ENCODE measurements around the gene OR10G4. TPM values are rescaled to one million over a fixed set of nuclear protein-coding genes. Genes with fewer than 3 reads are reported as not detected.

OR10G4 gene
- total and polyA plus RNA-seq, 2 of the 8 experiments (the other 6 are each of a cell fraction or from before 2014, with no cell fraction given), result 0.14 TPM; not detected in 1

GRCh38 chr11:124026498-124026897, 13.7 kb downstream of the OR10G4 start, which contains the start of gene OR10G8:
Gene OR10G8, plus strand, starts transcription at chr11:124026798. Its CDS starts 2,825 bp downstream, at chr11:124029623.
- Histone ChIP-seq H2BK5ac (ENCODE audit: low read depth, low read length) (no peak within 1 kb of the TSS), H3K4ac (replicated peaks; ENCODE audit: insufficient read length, low read depth, low read length) (no peak within 1 kb of the TSS), H3K9ac (replicated peaks in 1 of 4; ENCODE audit: extremely low read depth in 1 of 4, low read depth in 3 of 4, low read length in 3 of 4) (no peak within 1 kb of the TSS), H3K23ac (ENCODE audit: insufficient read length) (no peak within 1 kb of the TSS), H4K8ac (ENCODE audit: extremely low read depth, insufficient read depth, low read length) (no peak within 1 kb of the TSS), H3K14ac (ENCODE audit: insufficient read length) (no peak within 1 kb of the TSS), H2BK15ac (ENCODE audit: low read length) (no peak within 1 kb of the TSS), H2AFZ (ENCODE audit: low read length) (no peak within 1 kb of the TSS), H3K4me3 (ENCODE audit: extremely low read depth in 1 of 4, insufficient read depth in 2 of 4, low read depth in 3 of 4, low read length in 4 of 4) (no peak within 1 kb of the TSS), H3K23me2 (ENCODE audit: low read depth, low read length) (no peaks in the 10 kb centered on the region), H3K56ac (replicated peaks; ENCODE audit: insufficient read length, low read depth, low read length) (no peak within 1 kb of the TSS), H3K27ac (ENCODE audit: low read depth, low read length) (no peak within 1 kb of the TSS), H4K91ac (replicated peaks; ENCODE audit: insufficient read length, low read length) (no peak within 1 kb of the TSS), H2BK20ac (ENCODE audit: low read length) (no peak within 1 kb of the TSS), H3K36me3 (ENCODE audit: control insufficient read depth in 2 of 4, insufficient read depth in 4 of 4, low read length in 3 of 4) (no peaks in the 10 kb centered on the region), H4K5ac (ENCODE audit: insufficient read length, low read depth, low read length) (no peak within 1 kb of the TSS), H3K79me2 (ENCODE audit: control insufficient read depth in 1 of 2, insufficient read depth in 2 of 2, low read length in 2 of 2) (no peaks in the 10 kb centered on the region), H2BK120ac (replicated peaks; ENCODE audit: low read depth, low read length) (no peak within 1 kb of the TSS), H2AK5ac (ENCODE audit: low read depth, low read length) (no peak within 1 kb of the TSS), H3K79me1 (ENCODE audit: low read depth, low read length) (no peaks in the 10 kb centered on the region), H3K4me2 (ENCODE audit: insufficient read depth in 1 of 2, low read depth in 2 of 2, low read length in 2 of 2) (no peak within 1 kb of the TSS), H2BK12ac (ENCODE audit: low read depth, low read length) (no peak within 1 kb of the TSS), H3K4me1 (replicated peaks in 1 of 4; ENCODE audit: control insufficient read depth in 3 of 4, insufficient read depth in 4 of 4, low read length in 3 of 4) (no peaks in the 10 kb centered on the region), H4K20me1 (replicated peaks in 1 of 2; ENCODE audit: control insufficient read depth in 1 of 2, insufficient read depth in 2 of 2, low read length in 2 of 2) (no peaks in the 10 kb centered on the region), H3K18ac (ENCODE audit: extremely low read depth, low read length) (no peak within 1 kb of the TSS), H3K9me3 (ENCODE audit: insufficient read depth in 2 of 2, low read depth in 1 of 2, low read length in 1 of 2) (no peaks in the 10 kb centered on the region), H3K27me3 (replicated peaks in 1 of 4; ENCODE audit: control insufficient read depth in 3 of 4, extremely low read depth in 1 of 4, insufficient read depth in 3 of 4, low read length in 3 of 4) (no peaks in the 10 kb centered on the region)
- POLR2A ChIA-PET (ENCODE audit: partially characterized antibody), result no interaction called here
- CTCF ChIA-PET (ENCODE audit: partially characterized antibody), result no interaction called here
- DNase-seq (ENCODE audit: low read depth in 1 of 2, low spot score in 2 of 2) (no peak), FAIRE-seq (no peak)
- whole genome bisulfite sequencing, 2 experiments (ENCODE audit: extremely low coverage in 1 of 2, insufficient coverage in 1 of 2, insufficient read length in 1 of 2, insufficient replicate concordance in 2 of 2, low coverage in 1 of 2, low lambda C conversion rate in 2 of 2, missing lambda C conversion rate in 1 of 2), result 92% methylated on average over 2 of the region's 2 CpGs; no CpG with 5 or more reads in 1 of the 2 experiments
- no peak for TF ChIP-seq JUND (IDR thresholded peaks at IDR 0.05; ENCODE audit: low read length)
- TF ChIP-seq TAF7 (optimal IDR thresholded peaks at IDR 0.05; ENCODE audit: borderline replicate concordance, low read depth, low read length), result no peak
- TF ChIP-seq KDM4A (IDR thresholded peaks at IDR 0.05; ENCODE audit: low read depth, low read length, severe bottlenecking), result no peak
- TF ChIP-seq SP1 (IDR thresholded peaks at IDR 0.05; ENCODE audit: low read depth, low read length), result no peak
- TF ChIP-seq RAD21 (IDR thresholded peaks at IDR 0.05 in 1 of 2, conservative IDR thresholded peaks at IDR 0.05 in 1 of 2; ENCODE audit: low read depth in 2 of 2, low read length in 2 of 2), result no peak
- TF ChIP-seq EZH2 (IDR thresholded peaks at IDR 0.05; ENCODE audit: low read depth, low read length, severe bottlenecking), result no peak
- no peak for TF ChIP-seq TAF1 (IDR thresholded peaks at IDR 0.05; ENCODE audit: low read depth, low read length)
- TF ChIP-seq KDM1A (IDR thresholded peaks at IDR 0.05; ENCODE audit: borderline replicate concordance, low read length), result no peak
- no peak for TF ChIP-seq GABPA (IDR thresholded peaks at IDR 0.05; ENCODE audit: borderline replicate concordance, insufficient read depth, low read length)
- TF ChIP-seq SUZ12 (IDR thresholded peaks at IDR 0.05; ENCODE audit: low read length), result no peak
- TF ChIP-seq ATF3 (IDR thresholded peaks at IDR 0.05; ENCODE audit: insufficient read depth, low read depth, low read length), result no peak
- no peak for TF ChIP-seq HDAC6 (IDR thresholded peaks at IDR 0.05; ENCODE audit: low read depth, low read length)
- no peak for TF ChIP-seq ASH2L (IDR thresholded peaks at IDR 0.05; ENCODE audit: low read length)
- no peak for TF ChIP-seq SRF (IDR thresholded peaks at IDR 0.05; ENCODE audit: low read depth, low read length)

Measured in H1 (cell line).